Cardiac muscle cell (in vitro differentiated cells and primary cell): ENCODE measurements around the gene ZNF831. TPM values are rescaled to one million over a fixed set of nuclear protein-coding genes. Genes with fewer than 3 reads are reported as not detected.

Source experiments
- DNase-seq, 2 donors: peaks; one replicate each; pipeline versions ENCODE4 v3.0.0 to v3.0.0-alpha.2; 2010 to 2017; ENCODE audit warnings: low read depth in 1 of 2, low spot score in 1 of 2
- H3K27ac ChIP-seq: fragments of 200-600 bp; sonication (generic); 2 replicates; pipeline ENCODE4 v1.5.1; 2016
- H3K27me3 ChIP-seq: fragments of 200-600 bp; sonication (generic); 2 replicates; pipeline ENCODE4 v1.6.0; 2016; ENCODE audit warnings: control low read depth
- H3K36me3 ChIP-seq: fragments of 200-600 bp; sonication (generic); 2 replicates; pipeline ENCODE4 v1.5.1; 2016; ENCODE audit warnings: control low read depth
- H3K4me1 ChIP-seq: fragments of 200-600 bp; sonication (generic); 2 replicates; pipeline ENCODE4 v1.8.1; 2017; ENCODE audit warnings: low read depth, mild to moderate bottlenecking, mixed run types
- H3K4me3 ChIP-seq: fragments of 200-600 bp; sonication (generic); 2 replicates; pipeline ENCODE4 v1.5.1; 2016; ENCODE audit warnings: mild to moderate bottlenecking
- H3K9me3 ChIP-seq: fragments of 200-600 bp; sonication (generic); 2 replicates; pipeline ENCODE4 v1.5.1; 2017; ENCODE audit warnings: low read depth, mild to moderate bottlenecking, control low read depth
- CTCF ChIP-seq: IDR thresholded peaks from 2 replicates; pipeline ENCODE4 v1.5.1; 2012; ENCODE audit warnings: low read depth, mild to moderate bottlenecking, low read length
- polyA plus RNA-seq: library from polyadenylated mRNA; unstranded; fragments of >200 nt; fragmentation: Nextera tagmentation; extraction: Ambion mirVana; gene quantifications from 2 replicates; pipeline ENCODE4 v1.2.1, GENCODE V29; 2016
- total RNA-seq: library from RNA; depleted of rRNA; stranded (reverse); fragments of >200 nt; gene quantifications from 2 replicates; pipeline ENCODE4 v1.2.3, GENCODE V29; 2016

Gene ZNF831
- total and polyA plus RNA-seq, 2 experiments from 2014 or later: not detected

GRCh38 chr20:59250293-59250692 lies 86.7 kb downstream of the ZNF831 start:
- TF ChIP-seq CTCF: no peak

GRCh38 chr20:59253325-59253724 lies 89.7 kb downstream of the ZNF831 start:
- Histone ChIP-seq H3K27ac (no peak overlapping the region), H3K27me3 (peaks cover 5% of the 10 kb centered on the region), H3K9me3 (no peaks in the 10 kb centered on the region), H3K36me3 (no peaks in the 10 kb centered on the region), H3K4me1 (no peaks in the 10 kb centered on the region), H3K4me3 (no peak overlapping the region)
- no peak for TF ChIP-seq CTCF
- no peak for DNase-seq

More at GRCh38 chr20:59250293-59250692, 86.7 kb downstream of the ZNF831 start:
- Histone ChIP-seq H3K4me1 (no peaks in the 10 kb centered on the region), H3K9me3 (no peaks in the 10 kb centered on the region), H3K27ac (no peak overlapping the region), H3K36me3 (no peaks in the 10 kb centered on the region), H3K4me3 (no peak overlapping the region), H3K27me3 (no peaks in the 10 kb centered on the region)
- no peak for DNase-seq

- H3K27me3 ChIP-seq: peaks cover 5% of the 10 kb centered on the region
- H3K9me3 ChIP-seq: no peaks in the 10 kb centered on the region
- no peaks in the 10 kb centered on the region for H3K36me3 ChIP-seq
- H3K27ac ChIP-seq: no peak overlapping the region
- H3K4me1 ChIP-seq: no peaks in the 10 kb centered on the region
- no peak for TF ChIP-seq CTCF
- no peak for DNase-seq
- H3K4me3 ChIP-seq: no peak overlapping the region
Measured at GRCh38 chr20:59253779-59254319, 90.2 kb downstream of the ZNF831 start.

GRCh38 chr20:59255256-59255655 lies 91.6 kb downstream of the ZNF831 start:
- Histone ChIP-seq H3K36me3 (no peaks in the 10 kb centered on the region), H3K27ac (no peak overlapping the region), H3K9me3 (no peaks in the 10 kb centered on the region), H3K4me3 (no peak overlapping the region), H3K4me1 (no peaks in the 10 kb centered on the region), H3K27me3 (peaks cover 5% of the 10 kb centered on the region)
- TF ChIP-seq CTCF: no peak
- DNase-seq: no peak

- H3K36me3 ChIP-seq: no peaks in the 10 kb centered on the region
- H3K4me1 ChIP-seq: no peaks in the 10 kb centered on the region
- no peak for TF ChIP-seq CTCF
- H3K4me3 ChIP-seq: no peak overlapping the region
- H3K27me3 ChIP-seq: peaks cover 5% of the 10 kb centered on the region
- no peaks in the 10 kb centered on the region for H3K9me3 ChIP-seq
- DNase-seq: no peak
- no peak overlapping the region for H3K27ac ChIP-seq
Measured at GRCh38 chr20:59258221-59258621, 94.6 kb downstream of the ZNF831 start.

GRCh38 chr20:59259946-59260345 lies 96.3 kb downstream of the ZNF831 start:
- Histone ChIP-seq H3K27ac (no peak overlapping the region), H3K4me1 (no peaks in the 10 kb centered on the region), H3K9me3 (no peaks in the 10 kb centered on the region), H3K4me3 (no peak overlapping the region), H3K27me3 (peaks cover 9% of the 10 kb centered on the region), H3K36me3 (no peaks in the 10 kb centered on the region)
- TF ChIP-seq CTCF: no peak
- no peak for DNase-seq
